Natural killer cell (primary cell): ENCODE results near the gene OR2A25. TPM values are rescaled to one million over a fixed set of nuclear protein-coding genes. Genes with fewer than 3 reads are reported as not detected.

Source experiments
- ATAC-seq, 3 donors: fragments of 150-1000 bp in 2 of 3; fragments of 200-7000 bp in 1 of 3; cut with Tn5 transposase; 1 replicate in 1 of 3; 2 replicates in 2 of 3; pipeline ENCODE4 v1.10.0; 2021; ENCODE audit warnings: mild to moderate bottlenecking in 2 of 3, moderate library complexity in 2 of 3
- DNase-seq, 2 donors: peaks; one replicate each; pipeline versions ENCODE4 v3.0.0 to v3.0.0-alpha.2; 2013 to 2021; ENCODE audit warnings: mixed read lengths in 1 of 2
- H3K27ac ChIP-seq: one replicate; pipeline ENCODE4 v1.5.1; 2013; ENCODE audit warnings: mild to moderate bottlenecking, low read length
- H3K27me3 ChIP-seq: one replicate; pipeline ENCODE4 v1.6.1; 2013; ENCODE audit warnings: low read length; ENCODE audit not compliant: control insufficient read depth, insufficient read depth
- H3K36me3 ChIP-seq: one replicate; pipeline ENCODE4 v1.6.1; 2013; ENCODE audit warnings: low read length; ENCODE audit not compliant: control insufficient read depth, insufficient read depth
- H3K4me1 ChIP-seq: one replicate; pipeline ENCODE4 v1.6.1; 2013; ENCODE audit warnings: low read length; ENCODE audit not compliant: control insufficient read depth, insufficient read depth
- H3K4me3 ChIP-seq: one replicate; pipeline ENCODE4 v1.5.1; 2013; ENCODE audit warnings: low read length
- H3K9me3 ChIP-seq: one replicate; pipeline ENCODE4 v1.6.1; 2013; ENCODE audit warnings: low read length; ENCODE audit not compliant: control insufficient read depth, insufficient read depth
- H3K27ac Mint-ChIP-seq, 2 donors: one replicate each; pipeline ENCODE4 v1.8.0; 2022; ENCODE audit warnings: mild to moderate bottlenecking in 2 of 2, mixed read lengths in 2 of 2, moderate library complexity in 1 of 2
- H3K27me3 Mint-ChIP-seq, 2 donors: one replicate each; pipeline ENCODE4 v1.8.0; 2022; ENCODE audit warnings: low read depth in 2 of 2, mixed read lengths in 2 of 2
- H3K36me3 Mint-ChIP-seq: one replicate; pipeline ENCODE4 v1.8.0; 2022; ENCODE audit warnings: mixed read lengths
- H3K4me1 Mint-ChIP-seq, 2 donors: one replicate each; pipeline ENCODE4 v1.8.0; 2022; ENCODE audit warnings: mixed read lengths in 2 of 2
- H3K4me3 Mint-ChIP-seq: one replicate; pipeline ENCODE4 v1.8.0; 2022; ENCODE audit warnings: mild to moderate bottlenecking, moderate library complexity, mixed read lengths
- H3K9me3 Mint-ChIP-seq, 2 donors: one replicate each; pipeline ENCODE4 v1.8.0; 2022; ENCODE audit warnings: mixed read lengths in 2 of 2
- WGBS: methylation state at CpG from one replicate; pipeline ENCODE4 v1.1.7; 2013; ENCODE audit warnings: missing lambda C conversion rate; ENCODE audit not compliant: insufficient coverage; 5-methylcytosine and 5-hydroxymethylcytosine counted together
- intact Hi-C: fragments of 100-400 bp; cut with micrococcal nuclease; formaldehyde crosslinking; loops from one replicate; pipeline ENCODE4 v1.14.2; 2022
- total RNA-seq, 4 donors: library from RNA; stranded (reverse); fragments of 120-200 nt in 1 of 4; gene quantifications; one replicate each; pipeline versions ENCODE4 v1.2.3 to v1.2.4, GENCODE V29; 2013 to 2022
- TF ChIP-seq, protein P1 (sequence below): fragments of 200-600 bp; IDR thresholded peaks from one replicate; pipeline ENCODE4 v1.8.0; 2022; ENCODE audit warnings: antibody characterized with exemption

Gene OR2A25
- total RNA-seq, 3 donors from 2014 or later (not counting 1 experiment from before 2014, with no cell fraction given): not detected

DNA sequence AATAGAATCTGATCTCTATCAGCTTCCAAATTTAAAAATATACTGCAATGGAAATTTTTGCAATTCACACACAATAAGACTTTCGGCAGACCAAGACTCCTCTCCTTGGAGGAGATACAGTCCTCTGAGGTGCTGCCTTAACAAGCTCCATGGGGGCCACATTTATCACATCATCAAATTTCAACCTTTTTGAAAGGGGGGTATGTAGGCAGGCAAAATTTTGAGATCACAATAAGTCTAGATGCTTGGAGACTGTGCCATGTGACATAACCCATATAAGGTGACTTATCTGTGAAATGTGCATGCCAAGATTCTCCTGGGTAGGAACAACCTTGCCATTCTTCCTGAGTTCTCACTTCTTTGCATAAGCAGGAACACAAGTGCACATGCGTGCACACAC, 16.4 kb downstream of the OR2A25 start, which contains the start of gene OR2A12:
Gene OR2A12 (plus strand): TSS at position 301 of the 400 bp plus-strand sequence. CDS start 8,830 bp downstream, outside the sequence.
- Mint-ChIP-seq H3K4me1 (no peaks in the 10 kb centered on the region), H3K36me3 (no peaks in the 10 kb centered on the region), H3K9me3 (peaks cover 0 to 3% of the 10 kb centered on the region in 2 donors), H3K4me3 (no peak within 1 kb of the TSS), H3K27me3 (no peaks in the 10 kb centered on the region), H3K27ac (no peak within 1 kb of the TSS)
- Histone ChIP-seq H3K36me3 (no peaks in the 10 kb centered on the region), H3K27me3 (no peaks in the 10 kb centered on the region), H3K4me3 (no peak within 1 kb of the TSS), H3K27ac (no peak within 1 kb of the TSS), H3K9me3 (no peaks in the 10 kb centered on the region), H3K4me1 (no peaks in the 10 kb centered on the region)
- WGBS: 78% methylated on average over 1 of the region's 2 CpGs
- DNase-seq: no peak
- TF ChIP-seq, protein P1, sequence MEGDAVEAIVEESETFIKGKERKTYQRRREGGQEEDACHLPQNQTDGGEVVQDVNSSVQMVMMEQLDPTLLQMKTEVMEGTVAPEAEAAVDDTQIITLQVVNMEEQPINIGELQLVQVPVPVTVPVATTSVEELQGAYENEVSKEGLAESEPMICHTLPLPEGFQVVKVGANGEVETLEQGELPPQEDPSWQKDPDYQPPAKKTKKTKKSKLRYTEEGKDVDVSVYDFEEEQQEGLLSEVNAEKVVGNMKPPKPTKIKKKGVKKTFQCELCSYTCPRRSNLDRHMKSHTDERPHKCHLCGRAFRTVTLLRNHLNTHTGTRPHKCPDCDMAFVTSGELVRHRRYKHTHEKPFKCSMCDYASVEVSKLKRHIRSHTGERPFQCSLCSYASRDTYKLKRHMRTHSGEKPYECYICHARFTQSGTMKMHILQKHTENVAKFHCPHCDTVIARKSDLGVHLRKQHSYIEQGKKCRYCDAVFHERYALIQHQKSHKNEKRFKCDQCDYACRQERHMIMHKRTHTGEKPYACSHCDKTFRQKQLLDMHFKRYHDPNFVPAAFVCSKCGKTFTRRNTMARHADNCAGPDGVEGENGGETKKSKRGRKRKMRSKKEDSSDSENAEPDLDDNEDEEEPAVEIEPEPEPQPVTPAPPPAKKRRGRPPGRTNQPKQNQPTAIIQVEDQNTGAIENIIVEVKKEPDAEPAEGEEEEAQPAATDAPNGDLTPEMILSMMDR: no peak
- ATAC-seq: no peak
- intact Hi-C loops: no loop called here

- no peaks in the 10 kb centered on the region for H3K9me3 ChIP-seq
- no peaks in the 10 kb centered on the region for H3K4me1 ChIP-seq
- H3K9me3 Mint-ChIP-seq: peaks cover 2 to 3% of the 10 kb centered on the region in 2 donors
- H3K27ac ChIP-seq: no peak overlapping the region
- H3K4me3 ChIP-seq: no peak overlapping the region
- DNase-seq (no peak), ATAC-seq (no peak)
- no peak overlapping the region for H3K27ac Mint-ChIP-seq
- no peaks in the 10 kb centered on the region for H3K36me3 Mint-ChIP-seq
- H3K27me3 ChIP-seq: no peaks in the 10 kb centered on the region
- H3K36me3 ChIP-seq: no peaks in the 10 kb centered on the region
- intact Hi-C loops: no loop called here
- TF ChIP-seq, protein P1: no peak
- H3K4me3 Mint-ChIP-seq: no peak overlapping the region
- no peaks in the 10 kb centered on the region for H3K27me3 Mint-ChIP-seq
- H3K4me1 Mint-ChIP-seq: no peaks in the 10 kb centered on the region
- WGBS: 85% methylated on average over 4 of the region's 4 CpGs
These were observed 17.1 kb downstream of the OR2A25 start for GRCh38 chr7:144086730-144087129.

- Mint-ChIP-seq H3K27ac (no peak overlapping the region), H3K36me3 (no peaks in the 10 kb centered on the region), H3K4me3 (no peak overlapping the region), H3K4me1 (no peaks in the 10 kb centered on the region), H3K27me3 (no peaks in the 10 kb centered on the region), H3K9me3 (peaks cover 3 to 5% of the 10 kb centered on the region in 2 donors)
- TF ChIP-seq, protein P1: no peak
- no peaks in the 10 kb centered on the region for H3K9me3 ChIP-seq
- H3K36me3 ChIP-seq: no peaks in the 10 kb centered on the region
- no peak overlapping the region for H3K4me3 ChIP-seq
- H3K27ac ChIP-seq: no peak overlapping the region
- no CpG with 5 or more reads among the region's 1 CpG for WGBS
- no peaks in the 10 kb centered on the region for H3K4me1 ChIP-seq
- DNase-seq: no peak
- no peaks in the 10 kb centered on the region for H3K27me3 ChIP-seq
- intact Hi-C loops: no loop called here
- no peak for ATAC-seq
These were observed 17.6 kb downstream of the OR2A25 start for GRCh38 chr7:144087230-144087629.

GRCh38 chr7:144090667-144091066, 21.1 kb downstream of the OR2A25 start:
- no peak for DNase-seq
- no peaks in the 10 kb centered on the region for H3K36me3 ChIP-seq
- no peak overlapping the region for H3K27ac ChIP-seq
- Mint-ChIP-seq H3K9me3 (peaks cover 3 to 5% of the 10 kb centered on the region in 2 donors), H3K4me1 (no peaks in the 10 kb centered on the region), H3K27ac (no peak overlapping the region), H3K4me3 (no peak overlapping the region), H3K27me3 (no peaks in the 10 kb centered on the region), H3K36me3 (no peaks in the 10 kb centered on the region)
- no peak overlapping the region for H3K4me3 ChIP-seq
- ATAC-seq: no peak
- intact Hi-C loops: no loop called here
- peaks cover 2% of the 10 kb centered on the region for H3K9me3 ChIP-seq
- WGBS: 63% methylated on average over 1 of the region's 3 CpGs
- H3K27me3 ChIP-seq: no peaks in the 10 kb centered on the region
- H3K4me1 ChIP-seq: no peaks in the 10 kb centered on the region
- TF ChIP-seq, protein P1: no peak
